HCT116 (cell line): ENCODE data around the gene MFSD6. TPM values are rescaled to one million over a fixed set of nuclear protein-coding genes. Genes with fewer than 3 reads are reported as not detected.

Source experiments
- ATAC-seq: fragments of 200-7000 bp; cut with Tn5 transposase; 2 replicates; pipeline ENCODE4 v1.9.1; 2020; ENCODE audit warnings: mild to moderate bottlenecking, moderate library complexity
- BruUV-seq: library from RNA; stranded (reverse); fragments of 400-500 nt; replicated peaks from 2 replicates; lab custom pipeline; 2021; lab: Mats Ljungman, UMichigan
- CTCF ChIA-PET: fragments of 300-600 bp; sonication (Branson Sonifier 250); formaldehyde crosslinking; loops from one replicate; lab custom pipeline; 2021; ENCODE audit warnings: antibody characterized with exemption; lab: Charles Lee
- POLR2A ChIA-PET: fragments of 300-600, 350-600 bp; sonication (Branson Sonifier 250); formaldehyde crosslinking; loops from one replicate; lab custom pipeline; 2021; ENCODE audit warnings: antibody characterized with exemption; lab: Charles Lee
- RAD21 ChIA-PET, 2 experiments: fragments of 300-600 bp; sonication (Branson Sonifier 250); formaldehyde crosslinking; loops; one replicate each; lab custom pipeline; 2023; ENCODE audit warnings: low total read pairs in 2 of 2; ENCODE audit not compliant: uncharacterized antibody in 2 of 2, unreplicated experiment in 2 of 2, low non-redundant PET in 1 of 2; lab: Charles Lee
- DNase-seq: peaks from one replicate; pipeline ENCODE4 v3.0.0-alpha.2; 2010; ENCODE audit warnings: low read depth, low spot score
- H2AFZ ChIP-seq: fragments of 200-600 bp; shearing (Covaris generic), sonication (generic); 2 replicates; pipeline ENCODE4 v1.6.1; 2017; ENCODE audit warnings: low read depth, mixed run types, mixed read lengths, antibody characterized with exemption, low read length; ENCODE audit not compliant: poor library complexity, severe bottlenecking
- H3K27ac ChIP-seq: 2 replicates; pipeline ENCODE4 v1.5.1; 2012; ENCODE audit warnings: low read depth, low read length
- H3K27me3 ChIP-seq: fragments of 200-600 bp; sonication (generic); 2 replicates; pipeline ENCODE4 v1.6.1; 2016; ENCODE audit warnings: mixed run types, low read length, mixed read lengths; ENCODE audit not compliant: insufficient read depth
- H3K36me3 ChIP-seq, 2 experiments: fragments of 200-500 bp in 1 of 2; fragments of 200-600 bp in 1 of 2; sonication (Bioruptor generic) in 1 of 2; sonication (generic) in 1 of 2; 2 replicates each; pipeline versions ENCODE4 v1.5.1 to v1.6.1; 2014 to 2016; ENCODE audit warnings: low read length in 2 of 2, inconsistent platforms in 1 of 2, mixed read lengths in 1 of 2, mixed run types in 1 of 2; ENCODE audit not compliant: insufficient read depth in 2 of 2, control insufficient read depth in 1 of 2
- H3K4me1 ChIP-seq, 2 experiments: fragments of 200-600 bp in 1 of 2; sonication (generic) in 1 of 2; 2 replicates each; pipeline versions ENCODE4 v1.5.1 to v1.6.1; 2012 to 2017; ENCODE audit warnings: low read length in 2 of 2, inconsistent platforms in 1 of 2, mild to moderate bottlenecking in 1 of 2, mixed read lengths in 1 of 2, mixed run types in 1 of 2, moderate library complexity in 1 of 2; ENCODE audit not compliant: insufficient read depth in 2 of 2, control insufficient read depth in 1 of 2
- H3K4me2 ChIP-seq: fragments of 200-600 bp; sonication (generic); 2 replicates; pipeline ENCODE4 v1.6.1; 2017; ENCODE audit warnings: mixed run types, low read length, mixed read lengths
- H3K4me3 ChIP-seq, 2 experiments: fragments of 200-600 bp in 1 of 2; sonication (generic) in 1 of 2; replicated peaks in 1 of 2; 2 replicates each; pipeline ENCODE4 v1.5.1; 2011 to 2016; ENCODE audit warnings: low read length in 2 of 2, control low read depth in 1 of 2, low read depth in 1 of 2, mild to moderate bottlenecking in 1 of 2, mixed read lengths in 1 of 2, mixed run types in 1 of 2
- H3K79me2 ChIP-seq: fragments of 200-600 bp; sonication (generic); 2 replicates; pipeline ENCODE4 v1.6.1; 2017; ENCODE audit warnings: mild to moderate bottlenecking, mixed run types, low read length, moderate library complexity, mixed read lengths; ENCODE audit not compliant: insufficient read depth
- H3K9ac ChIP-seq: fragments of 200-600 bp; sonication (generic); 2 replicates; pipeline ENCODE4 v1.6.1; 2016; ENCODE audit warnings: low read length, mixed read lengths
- H3K9me2 ChIP-seq: fragments of 200-600 bp; sonication (generic), shearing (Covaris generic); 2 replicates; pipeline ENCODE4 v1.6.1; 2017; ENCODE audit warnings: mixed run types, mild to moderate bottlenecking, moderate library complexity; ENCODE audit not compliant: insufficient read depth
- H3K9me3 ChIP-seq, 2 experiments: fragments of 200-500 bp in 1 of 2; fragments of 200-600 bp in 1 of 2; sonication (Bioruptor generic) in 1 of 2; sonication (generic) in 1 of 2; 2 replicates each; pipeline ENCODE4 v1.6.1; 2014 to 2017; ENCODE audit warnings: low read length in 2 of 2, mixed read lengths in 2 of 2, inconsistent platforms in 1 of 2, low read depth in 1 of 2, mild to moderate bottlenecking in 1 of 2, mixed run types in 1 of 2, moderate library complexity in 1 of 2; ENCODE audit not compliant: control insufficient read depth in 1 of 2, insufficient read depth in 1 of 2
- H4K20me1 ChIP-seq: fragments of 200-600 bp; sonication (generic), shearing (Covaris generic); 2 replicates; pipeline ENCODE4 v1.6.1; 2017; ENCODE audit warnings: mixed run types, mild to moderate bottlenecking, moderate library complexity; ENCODE audit not compliant: insufficient read depth
- ATF3 ChIP-seq: IDR thresholded peaks from 2 replicates; pipeline ENCODE4 v1.6.1; 2012
- EGR1 ChIP-seq: IDR thresholded peaks from 2 replicates; pipeline ENCODE4 v1.6.1; 2012; ENCODE audit warnings: low read depth
- ELF1 ChIP-seq: IDR thresholded peaks from 2 replicates; pipeline ENCODE4 v1.6.1; 2012; ENCODE audit warnings: low read depth, borderline replicate concordance
- EZH2 ChIP-seq: fragments of 200-600 bp; sonication (generic); IDR thresholded peaks from 2 replicates; pipeline ENCODE4 v1.6.1; 2017; ENCODE audit warnings: antibody characterized with exemption, mixed run types
- EZH2phosphoT487 ChIP-seq: fragments of 200-600 bp; IDR thresholded peaks from 2 replicates; pipeline ENCODE4 v1.6.1; 2018; ENCODE audit warnings: antibody characterized with exemption, borderline replicate concordance
- FOSL1 ChIP-seq: IDR thresholded peaks from 2 replicates; pipeline ENCODE4 v1.6.1; 2012; ENCODE audit warnings: low read depth
- JUND ChIP-seq: IDR thresholded peaks from 2 replicates; pipeline ENCODE4 v1.6.1; 2012
- MAX ChIP-seq: IDR thresholded peaks from 2 replicates; pipeline ENCODE4 v1.6.1; 2012
- POLR2A ChIP-seq: IDR thresholded peaks from 2 replicates; pipeline ENCODE4 v1.7.0; 2011; ENCODE audit warnings: borderline replicate concordance; ENCODE audit not compliant: insufficient read depth, insufficient read length; ENCODE audit errors: extremely low read depth
- POLR2AphosphoS5 ChIP-seq: IDR thresholded peaks from 2 replicates; pipeline ENCODE4 v1.6.1; 2011; ENCODE audit warnings: mild to moderate bottlenecking, low read depth, low read length, moderate library complexity
- REST ChIP-seq: IDR thresholded peaks from 2 replicates; pipeline ENCODE4 v1.6.1; 2012; ENCODE audit warnings: low read depth
- SRF ChIP-seq: IDR thresholded peaks from 2 replicates; pipeline ENCODE4 v1.6.1; 2012; ENCODE audit warnings: low read depth
- TCF7L2 ChIP-seq: IDR thresholded peaks from 2 replicates; pipeline ENCODE4 v1.7.0; 2011; ENCODE audit warnings: borderline replicate concordance, inconsistent platforms; ENCODE audit not compliant: insufficient read depth, insufficient read length; ENCODE audit errors: extremely low read depth
- YY1 ChIP-seq: IDR thresholded peaks from 2 replicates; pipeline ENCODE4 v1.6.1; 2011; ENCODE audit warnings: low read length, low read depth, moderate library complexity, mild to moderate bottlenecking; ENCODE audit not compliant: insufficient replicate concordance; ENCODE audit errors: extremely low read depth
- ZNF274 ChIP-seq: fragments of 200-500 bp; sonication (Bioruptor generic); IDR thresholded peaks from 2 replicates; pipeline ENCODE4 v1.6.1; 2014; ENCODE audit warnings: mild to moderate bottlenecking, low read depth, low read length, inconsistent platforms
- intact Hi-C: fragments of 100-400 bp; cut with micrococcal nuclease; formaldehyde crosslinking; loops from 2 replicates; pipeline ENCODE4 v1.10.0; 2022
- total RNA-seq: library from RNA; stranded (reverse); gene quantifications from one replicate; pipeline ENCODE4 v1.2.1, GENCODE V29; 2021; ENCODE audit not compliant: unreplicated experiment

Gene MFSD6
- total RNA-seq, 1 experiment from 2014 or later = 18.6 TPM

- Histone ChIP-seq H3K4me3 (no peak overlapping the region), H3K9me2 (no peaks in the 10 kb centered on the region), H3K27me3 (no peaks in the 10 kb centered on the region), H3K4me1 (no peaks in the 10 kb centered on the region), H3K27ac (no peak overlapping the region), H3K4me2 (no peak overlapping the region), H3K79me2 (no peaks in the 10 kb centered on the region), H3K9me3 (no peaks in the 10 kb centered on the region), H3K9ac (no peak overlapping the region), H4K20me1 (no peaks in the 10 kb centered on the region), H2AFZ (no peak overlapping the region), H3K36me3 (no peaks in the 10 kb centered on the region; a peak in 1 of 4 replicates)
- no TSS peak for BruUV-seq
- POLR2A ChIA-PET = interaction anchor here (1.2 kb wide), 1 partner anchor 9 kb away, joined by 3 read pairs; no protein-coding TSS in a partner anchor
- ATAC-seq = no peak
- CTCF ChIA-PET = interaction anchor here (1.4 kb wide), 1 partner anchor 163 kb away, joined by 3 read pairs; no protein-coding TSS in a partner anchor
- no peak for TF ChIP-seq FOSL1
- no peak for TF ChIP-seq EZH2phosphoT487
- no peak for TF ChIP-seq EZH2
- no peak for TF ChIP-seq POLR2A
- TF ChIP-seq POLR2AphosphoS5 = no peak
- no peak for DNase-seq
- intact Hi-C loops = no loop called here
- RAD21 ChIA-PET = no interaction called here
Measured at GRCh38 chr2:190517468-190517867, 109.3 kb downstream of the MFSD6 start.

GRCh38 chr2:190519975-190520767, 112.0 kb downstream of the MFSD6 start:
- DNase-seq (no peak), ATAC-seq (no peak)
- no peak overlapping the region for H3K4me3 ChIP-seq
- no peaks in the 10 kb centered on the region for H3K27me3 ChIP-seq
- H4K20me1 ChIP-seq = no peaks in the 10 kb centered on the region
- H3K27ac ChIP-seq = no peak overlapping the region
- no peaks in the 10 kb centered on the region for H3K4me1 ChIP-seq
- no peak overlapping the region for H2AFZ ChIP-seq
- no peaks in the 10 kb centered on the region; a peak in 1 of 4 replicates for H3K36me3 ChIP-seq
- ChIA-PET CTCF (no interaction called here), POLR2A (no interaction called here), RAD21 (no interaction called here)
- no peaks in the 10 kb centered on the region for H3K79me2 ChIP-seq
- no peaks in the 10 kb centered on the region for H3K9me2 ChIP-seq
- intact Hi-C loops = no loop called here
- BruUV-seq = no TSS peak
- H3K4me2 ChIP-seq = no peak overlapping the region
- H3K9ac ChIP-seq = no peak overlapping the region
- no peaks in the 10 kb centered on the region for H3K9me3 ChIP-seq
- no peak for TF ChIP-seq YY1
- TF ChIP-seq SRF = no peak
- no peak for TF ChIP-seq JUND
- TF ChIP-seq TCF7L2 = no peak
- no peak for TF ChIP-seq REST
- TF ChIP-seq MAX = no peak
- no peak for TF ChIP-seq ZNF274
- no peak for TF ChIP-seq ATF3
- TF ChIP-seq EZH2 = no peak
- TF ChIP-seq EGR1 = no peak
- no peak for TF ChIP-seq ELF1
